Nucleus accumbens (tissue), 56 donors: ENCODE measurements around the gene GPR62.
A peak's percentile ranks its signal among the peaks of the same experiment; 100 is the strongest.
"Not testable (repeated sequence)": the region's sequence is repeated elsewhere in the genome, so short reads cannot be mapped to it uniquely, and the experiment has no call there.

Source experiments
- DNase-seq, 56 donors: peaks; one replicate each; lab custom pipeline; 2025; lab: John Stamatoyannopoulos, UW

Gene GPR62

GRCh38 chr3:51955175-51955892 is at the start of gene GPR62:
Gene GPR62, plus strand, starts transcription at chr3:51955381. Its CDS starts 272 bp downstream, at chr3:51955653.
- DNase-seq, result peak in 54 of 56 donors; percentile 31 to 92 (median 80)

GRCh38 chr3:51908026-51908425 is 47.2 kb upstream of the GPR62 start:
- no peak for DNase-seq

- DNase-seq, result no peak
Observed at GRCh38 chr3:51916418-51916817, 38.8 kb upstream of the GPR62 start.

GRCh38 chr3:51921081-51921578 is 34.1 kb upstream of the GPR62 start:
- no peak for DNase-seq

DNA sequence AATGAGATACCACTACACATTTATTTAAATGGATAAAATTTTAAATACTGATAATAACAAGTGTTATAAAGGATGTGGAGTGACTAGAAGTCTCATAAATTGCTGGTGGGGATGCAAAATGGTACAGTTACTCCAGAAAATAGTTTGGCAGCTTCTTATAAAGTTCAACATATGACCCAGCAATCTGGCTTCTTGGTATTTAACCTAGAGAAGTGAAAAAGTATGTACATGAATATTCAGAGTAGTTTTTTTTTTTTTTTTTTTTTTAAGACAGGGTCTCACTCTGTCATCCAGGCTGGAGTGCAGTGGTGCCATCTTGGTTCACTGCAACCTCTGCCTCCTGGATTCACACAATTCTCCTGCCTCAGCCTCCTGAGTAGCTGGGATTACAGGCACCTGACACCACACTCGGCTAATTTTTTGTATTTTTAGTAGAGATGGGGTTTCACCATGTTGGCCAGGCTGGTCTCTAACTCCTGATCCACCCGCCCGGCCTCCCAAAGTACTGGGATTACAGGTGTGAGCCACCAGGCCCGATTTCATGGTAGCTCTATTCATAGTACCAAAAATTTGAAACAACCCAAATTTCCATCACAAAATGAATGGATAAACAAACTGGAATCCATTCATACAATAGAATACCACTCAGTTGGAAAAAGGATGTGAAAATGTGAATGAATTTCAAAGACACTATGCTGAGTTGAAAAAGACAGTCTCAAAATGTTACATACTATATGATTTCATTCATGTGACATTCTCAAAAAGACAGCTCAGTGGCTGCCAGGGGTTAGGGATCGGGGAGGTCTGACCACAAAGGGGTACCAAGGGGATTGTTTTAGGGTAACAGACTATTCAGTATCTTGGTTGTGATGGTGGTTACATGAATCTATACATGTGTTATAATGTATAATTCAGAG is 27.9 kb upstream of the GPR62 start:
- DNase-seq, result no peak

DNA sequence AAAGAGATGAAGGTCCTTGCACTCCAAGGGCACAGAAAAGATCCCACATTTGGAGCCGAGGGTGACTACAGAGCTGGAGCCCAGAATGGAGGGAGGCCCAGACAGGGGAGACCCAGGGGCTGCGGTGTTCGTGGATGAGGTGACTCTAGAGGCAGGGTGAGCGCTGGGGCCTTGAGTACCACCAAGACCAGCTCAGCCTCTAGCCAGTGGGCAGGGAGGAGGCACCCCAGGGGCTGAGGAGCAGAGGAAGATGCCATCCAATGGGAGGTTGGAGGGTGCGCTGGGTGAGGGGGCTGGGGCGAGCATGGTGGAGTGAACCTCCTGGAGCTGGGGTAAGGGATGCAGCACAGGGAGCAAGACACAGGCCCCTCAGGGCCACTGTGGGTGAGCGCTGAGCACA is 26.7 kb upstream of the GPR62 start:
- DNase-seq, result no peak

DNA sequence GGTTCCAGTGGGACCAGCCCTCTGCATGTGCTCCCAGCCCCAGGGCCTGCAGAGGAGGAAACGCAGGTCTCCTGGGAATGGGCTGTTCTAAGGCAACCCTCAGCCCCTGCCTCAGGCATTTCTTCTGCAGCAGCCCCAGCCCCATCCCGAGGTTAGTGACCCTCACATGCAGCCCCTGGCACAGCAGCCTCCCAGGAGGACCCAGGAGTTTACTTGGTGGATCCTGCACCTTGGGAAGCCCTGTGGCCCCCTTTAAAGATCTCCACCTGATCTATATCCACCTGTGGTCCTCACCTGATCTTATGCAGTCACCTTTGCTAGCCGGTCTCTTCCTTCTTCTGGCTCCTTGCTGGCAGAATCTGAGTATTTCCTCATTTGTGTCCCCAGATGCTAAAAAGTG is 26.2 kb upstream of the GPR62 start:
- DNase-seq, result not testable (repeated sequence)

GRCh38 chr3:51929420-51930003 is 25.7 kb upstream of the GPR62 start:
- no peak for DNase-seq

DNA sequence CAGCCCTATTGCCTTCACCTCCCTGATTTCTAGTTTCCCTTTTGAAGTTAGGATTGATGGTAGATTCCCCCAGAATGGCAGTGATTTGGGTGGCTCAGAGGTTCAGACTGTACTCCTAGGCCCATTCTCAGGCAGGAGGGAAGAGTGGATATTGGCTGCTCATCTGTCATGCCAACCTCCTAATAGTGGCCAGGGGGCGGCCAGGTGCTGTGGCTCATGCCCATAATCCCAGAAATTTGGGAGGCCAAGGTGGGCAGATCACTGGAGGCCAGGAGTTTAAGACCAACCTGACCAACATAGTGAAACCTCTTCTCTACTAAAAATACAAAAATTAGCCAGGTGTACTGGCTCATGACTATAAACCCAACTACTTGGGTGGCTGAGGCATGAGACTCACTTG is 24.7 kb upstream of the GPR62 start:
- no peak for DNase-seq

GRCh38 chr3:51931756-51932155 is 23.4 kb upstream of the GPR62 start:
- no peak for DNase-seq

GRCh38 chr3:51932471-51933370 is 22.5 kb upstream of the GPR62 start:
- DNase-seq, result no peak

DNA sequence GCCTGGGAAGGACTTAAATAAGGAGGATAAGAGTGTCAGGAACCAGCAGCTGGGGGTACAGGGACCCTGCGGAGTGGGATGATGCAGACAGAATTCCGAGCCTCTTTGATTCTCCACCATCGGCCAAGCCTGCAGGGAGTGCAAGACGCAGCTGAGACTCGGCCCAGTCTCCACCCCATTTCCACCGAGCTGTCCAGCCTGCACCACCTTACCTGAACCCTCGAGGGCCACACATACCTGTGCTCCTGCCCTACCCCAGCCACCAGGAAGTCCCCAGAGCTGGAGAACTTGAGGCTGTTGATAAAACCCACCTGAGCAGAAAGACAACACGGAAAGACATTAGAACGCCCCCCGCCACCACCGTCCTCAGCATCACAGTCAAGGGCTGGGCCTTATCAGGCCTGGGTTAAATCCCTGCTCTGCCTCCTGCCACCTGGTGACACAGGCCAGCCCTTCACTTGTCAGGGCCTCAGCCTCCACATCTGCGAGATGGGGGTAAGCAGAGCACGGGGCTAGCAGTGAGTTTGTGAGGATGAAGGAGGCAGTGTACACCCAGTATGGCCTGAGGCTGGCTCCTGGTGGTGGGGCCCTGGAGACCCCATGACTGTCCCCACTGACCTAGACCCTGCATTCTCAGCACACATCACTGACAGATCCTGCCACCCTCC is 21.6 kb upstream of the GPR62 start:
- DNase-seq, result no peak

- DNase-seq, result no peak
Observed at GRCh38 chr3:51934139-51934850, 20.9 kb upstream of the GPR62 start.

GRCh38 chr3:51934991-51935885 is 19.9 kb upstream of the GPR62 start:
- no peak for DNase-seq

GRCh38 chr3:51935886-51936755 is 19.1 kb upstream of the GPR62 start:
- no peak for DNase-seq

DNA sequence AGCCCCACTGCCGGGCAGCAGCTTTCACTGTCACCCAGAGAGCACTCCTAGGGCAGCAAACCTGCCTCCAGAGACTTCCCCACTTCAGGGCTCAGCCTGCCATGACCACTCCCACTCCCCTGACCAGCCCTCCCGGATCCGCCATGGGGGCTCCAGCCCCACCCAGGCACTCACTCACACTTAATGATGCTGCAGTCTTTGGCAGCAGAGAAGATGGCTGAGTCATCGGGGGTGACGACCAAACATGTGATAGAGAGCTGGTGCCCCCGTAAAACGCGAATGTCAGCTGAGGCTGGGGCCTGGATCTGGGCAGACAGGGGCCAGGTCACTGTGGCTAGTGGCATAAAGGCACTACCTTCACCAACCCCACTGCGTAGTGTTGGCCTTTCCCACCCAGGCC is 18.2 kb upstream of the GPR62 start:
- DNase-seq, result peak in 2 of 56 donors; percentile 11 to 25
